HL-60/S4 treated with retinoic acid at 250 ng/mL for 4 days and 3 days (cell line): Measurements from ENCODE around the gene ABR.
"Not testable (repeated sequence)": the region's sequence is repeated elsewhere in the genome, so short reads cannot be mapped to it uniquely, and the experiment has no call there.

Source experiments
- in situ Hi-C: fragments of 300-500 bp; cut with MboI; formaldehyde crosslinking; loops from 2 replicates; pipeline ENCODE4 v1.7.0; 2022; ENCODE audit warnings: low sequenced_read_pairs

The ABR gene

GRCh38 chr17:974778-975177 lies 205.0 kb downstream of the ABR start:
- in situ Hi-C loops = loop anchor here (25.0 kb wide), 1 partner anchor 237 kb away; the partner anchor contains the start of gene TLCD3A

GRCh38 chr17:973053-973452 lies 206.7 kb downstream of the ABR start:
- in situ Hi-C loops = no loop called here

- in situ Hi-C loops = not testable (repeated sequence)
These were observed 207.9 kb downstream of the ABR start for GRCh38 chr17:971861-972260.

- in situ Hi-C loops = no loop called here
These were observed 209.4 kb downstream of the ABR start for GRCh38 chr17:970364-970763.

- in situ Hi-C loops = no loop called here
These were observed 209.9 kb downstream of the ABR start for GRCh38 chr17:969811-970355.

- in situ Hi-C loops = no loop called here
These were observed 210.7 kb downstream of the ABR start for GRCh38 chr17:968812-969730.

- in situ Hi-C loops = no loop called here
These were observed 212.7 kb downstream of the ABR start for GRCh38 chr17:967122-967521.

GRCh38 chr17:965311-965989 lies 214.3 kb downstream of the ABR start:
- in situ Hi-C loops = no loop called here

GRCh38 chr17:964876-965275 lies 214.9 kb downstream of the ABR start:
- in situ Hi-C loops = no loop called here

GRCh38 chr17:962670-963069 lies 217.1 kb downstream of the ABR start:
- in situ Hi-C loops = no loop called here

- in situ Hi-C loops = no loop called here
These were observed 217.6 kb downstream of the ABR start for GRCh38 chr17:962166-962565.

- in situ Hi-C loops = no loop called here
These were observed 220.9 kb downstream of the ABR start for GRCh38 chr17:958712-959451.

- in situ Hi-C loops = no loop called here
These were observed 221.8 kb downstream of the ABR start for GRCh38 chr17:957856-958421.

- in situ Hi-C loops = no loop called here
These were observed 222.9 kb downstream of the ABR start for GRCh38 chr17:956905-957304.

GRCh38 chr17:954431-955164 lies 225.2 kb downstream of the ABR start:
- in situ Hi-C loops = no loop called here

GRCh38 chr17:953767-954166 lies 226.0 kb downstream of the ABR start:
- in situ Hi-C loops = no loop called here
